Measurements from ENCODE around the gene ROBO4. TPM values are rescaled to one million over a fixed set of nuclear protein-coding genes. Genes with fewer than 3 reads are reported as not detected.

The ROBO4 gene
- total RNA-seq, 6 donors from 2014 or later, result 17.3 to 111 (median 50.2) TPM

DNA sequence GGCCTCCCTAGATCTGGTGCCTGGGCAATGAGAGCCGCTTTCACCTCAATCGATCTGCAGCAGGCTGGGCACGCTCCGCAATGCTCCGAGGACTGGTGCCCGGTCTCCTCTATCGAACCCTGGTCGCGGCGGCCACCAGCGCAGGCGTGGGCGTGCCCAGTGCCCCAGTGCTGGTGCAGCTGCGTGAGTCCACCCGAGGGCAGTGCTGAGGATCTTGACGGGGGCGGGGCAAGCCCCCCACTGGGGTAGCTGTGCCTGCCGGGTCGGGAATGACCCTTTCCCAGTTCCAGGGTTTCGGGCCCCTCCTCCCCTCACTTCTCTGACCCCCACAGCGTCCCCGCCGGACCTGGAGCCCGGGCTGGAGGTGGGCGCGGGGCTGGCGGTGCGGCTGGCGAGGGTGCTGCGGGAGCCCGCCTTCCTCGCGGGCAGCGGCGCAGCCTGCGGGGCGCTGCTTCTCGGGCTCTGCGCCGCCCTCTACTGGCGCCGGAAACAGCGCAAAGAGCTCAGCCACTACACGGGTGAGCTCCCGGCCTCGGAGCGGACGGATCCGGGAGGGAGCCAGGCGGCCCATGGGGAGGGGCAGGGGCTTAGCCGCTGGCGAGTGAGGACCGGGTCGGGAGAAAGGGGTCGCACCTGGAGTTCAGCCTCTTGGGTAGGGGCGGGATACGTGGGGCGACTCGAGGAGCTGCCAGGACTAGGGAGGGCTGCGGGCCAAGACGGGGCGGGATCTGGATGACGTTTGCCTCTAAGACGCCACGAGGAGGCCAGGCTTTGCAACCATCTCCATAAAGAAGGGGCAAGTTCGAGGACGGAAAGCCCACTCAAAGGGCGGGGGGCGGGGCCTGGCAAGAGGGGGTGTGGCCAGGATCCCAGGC, 21.5 kb downstream of the ROBO4 start:
- WGBS, 2 donors, result 0 to 1% methylated on average over 27 to 62 of the region's 69 CpGs

DNA sequence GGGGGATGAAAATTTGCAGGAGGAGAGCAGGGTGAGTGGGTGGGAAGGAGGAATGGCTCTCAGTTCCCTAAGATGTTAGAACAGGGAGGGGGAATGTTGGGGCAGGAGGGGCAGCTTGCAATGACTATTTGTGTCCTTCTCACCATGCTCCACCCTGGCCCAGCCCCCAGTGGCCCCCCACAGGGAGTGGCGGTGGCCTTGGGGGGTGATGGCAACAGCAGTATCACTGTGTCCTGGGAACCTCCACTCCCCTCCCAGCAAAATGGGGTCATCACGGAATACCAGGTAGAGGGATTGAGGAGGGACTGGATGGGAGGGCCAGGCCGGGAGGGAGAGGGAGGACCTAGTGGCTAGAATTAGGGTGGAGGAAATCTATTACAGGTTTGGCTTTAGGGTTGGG, 22.3 kb downstream of the ROBO4 start:
- 57 to 66% methylated on average over 3 of the region's 3 CpGs for WGBS, 2 donors
- DNase-seq, result no peak
- no peak for TF ChIP-seq EP300 (IDR thresholded peaks at IDR 0.05)
- no peak for TF ChIP-seq POLR2AphosphoS5 (IDR thresholded peaks at IDR 0.05)
- TF ChIP-seq CTCF (IDR thresholded peaks at IDR 0.05), result no peak

More for the DNA sequence above, 21.5 kb downstream of the ROBO4 start:
- TF ChIP-seq EP300 (IDR thresholded peaks at IDR 0.05) (no peak), POLR2AphosphoS5 (IDR thresholded peaks at IDR 0.05) (peak; percentile 37 to 58), POLR2A (IDR thresholded peaks at IDR 0.05) (peak in 2 of 4 donors; percentile 13 to 41), CTCF (IDR thresholded peaks at IDR 0.05) (peak; percentile 73 to 93 (median 86))
- H3K27ac ChIP-seq, result peak overlapping the region; percentile 86 to 96 (median 89)
- peak; percentile 86 to 95 for DNase-seq
- H3K9me3 ChIP-seq, result no peaks in the 10 kb centered on the region
- ATAC-seq (ENCODE audit: low FRiP score in 2 of 2), result peak; percentile 91 to 96
- peaks cover 16 to 28% (median 26%) of the 10 kb centered on the region in 4 donors for H3K4me1 ChIP-seq
- H3K36me3 ChIP-seq, result no peaks in the 10 kb centered on the region
- H3K4me3 ChIP-seq, result peak overlapping the region; percentile 30 to 66 (median 58)
- H3K27me3 ChIP-seq, result peaks cover 0 to 4% (median 0%) of the 10 kb centered on the region in 4 donors

GRCh38 chr11:124874571-124875255, 23.0 kb downstream of the ROBO4 start:
- no peak for DNase-seq
- WGBS, 2 donors, result 79 to 91% methylated on average over 5 to 7 of the region's 7 CpGs
- ATAC-seq (ENCODE audit: low FRiP score in 2 of 2), result no peak
- peaks cover 0 to 11% (median 3%) of the 10 kb centered on the region in 4 donors for H3K27me3 ChIP-seq
- no peak overlapping the region for H3K27ac ChIP-seq
- H3K4me3 ChIP-seq, result no peak overlapping the region
- H3K36me3 ChIP-seq, result no peaks in the 10 kb centered on the region
- H3K9me3 ChIP-seq, result no peaks in the 10 kb centered on the region
- peaks cover 16 to 28% (median 22%) of the 10 kb centered on the region in 4 donors for H3K4me1 ChIP-seq
- TF ChIP-seq CTCF (IDR thresholded peaks at IDR 0.05) (no peak), POLR2AphosphoS5 (IDR thresholded peaks at IDR 0.05) (no peak), EP300 (IDR thresholded peaks at IDR 0.05) (no peak), POLR2A (IDR thresholded peaks at IDR 0.05) (no peak)

More for the DNA sequence above, 22.3 kb downstream of the ROBO4 start:
- Histone ChIP-seq H3K36me3 (no peaks in the 10 kb centered on the region), H3K27ac (no peak overlapping the region), H3K9me3 (no peaks in the 10 kb centered on the region), H3K27me3 (peaks cover 0 to 4% (median under 1%) of the 10 kb centered on the region in 4 donors), H3K4me3 (peak overlapping the region in 1 of 4 donors; percentile 65), H3K4me1 (peaks cover 16 to 28% (median 23%) of the 10 kb centered on the region in 4 donors)
- no peak for ATAC-seq (ENCODE audit: low FRiP score in 2 of 2)

DNA sequence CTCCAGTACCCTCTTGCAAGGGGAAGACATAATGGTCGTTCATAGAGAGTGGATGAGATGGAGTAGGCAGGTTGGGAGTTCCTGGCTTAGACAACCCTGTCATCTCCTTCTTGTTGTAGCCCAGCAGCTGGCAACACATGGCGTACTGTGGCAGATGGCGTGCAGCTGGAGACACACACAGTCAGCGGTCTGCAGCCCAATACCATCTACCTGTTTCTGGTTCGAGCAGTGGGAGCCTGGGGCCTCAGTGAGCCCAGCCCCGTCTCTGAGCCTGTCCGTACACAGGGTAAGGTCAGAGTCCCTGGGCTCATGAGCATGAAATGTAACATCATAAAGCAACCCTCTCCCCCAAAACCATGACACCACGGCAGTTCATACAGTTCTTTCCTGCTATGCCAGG, 23.7 kb downstream of the ROBO4 start:
- Histone ChIP-seq H3K36me3 (no peaks in the 10 kb centered on the region), H3K4me1 (peaks cover 21 to 33% (median 23%) of the 10 kb centered on the region in 4 donors), H3K27ac (no peak overlapping the region), H3K27me3 (peaks cover 0 to 17% (median 6%) of the 10 kb centered on the region in 4 donors), H3K9me3 (no peaks in the 10 kb centered on the region), H3K4me3 (no peak overlapping the region)
- DNase-seq (peak in 1 of 2 donors; percentile 18), ATAC-seq (ENCODE audit: low FRiP score in 2 of 2) (no peak)
- 83 to 100% methylated on average over 4 to 8 of the region's 8 CpGs for WGBS, 2 donors
- TF ChIP-seq CTCF (IDR thresholded peaks at IDR 0.05) (no peak), POLR2AphosphoS5 (IDR thresholded peaks at IDR 0.05) (no peak), EP300 (IDR thresholded peaks at IDR 0.05) (no peak), POLR2A (IDR thresholded peaks at IDR 0.05) (no peak)

Measured in upper lobe of left lung (tissue), 6 donors.